ENCODE data around the gene TRIM50.
"Not testable (repeated sequence)": the region's sequence is repeated elsewhere in the genome, so short reads cannot be mapped to it uniquely, and the experiment has no call there.

The TRIM50 gene

GRCh38 chr7:73327922-73328321 is at the start of gene TRIM50, which contains the start of gene FKBP6:
Gene TRIM50, minus strand, starts transcription at chr7:73328082. Its CDS starts 3,295 bp downstream, at chr7:73324787.
Gene FKBP6, plus strand, starts transcription at chr7:73328161. Its CDS starts 268 bp downstream, at chr7:73328429.
- H4K20me1 ChIP-seq (ENCODE audit: insufficient read depth, low read length); H3K4me3 ChIP-seq (ENCODE audit: low read length); H2AFZ ChIP-seq (ENCODE audit: low read length); H3K27ac ChIP-seq (ENCODE audit: low read length); H3K27me3 ChIP-seq (replicated peaks; ENCODE audit: insufficient read depth, low read length); DNase-seq; H3K9me3 ChIP-seq (replicated peaks; ENCODE audit: insufficient read depth, low read length); H3K79me2 ChIP-seq (ENCODE audit: low read length); H3K4me2 ChIP-seq (ENCODE audit: low read depth, low read length); H3K9me2 ChIP-seq (replicated peaks; ENCODE audit: insufficient read depth, low read length); H3F3A ChIP-seq (ENCODE audit: insufficient read depth, low read length); H3K9ac ChIP-seq (ENCODE audit: low read length); H3K36me3 ChIP-seq (replicated peaks; ENCODE audit: insufficient read depth, low read length): not testable (repeated sequence)
- H3K4me1 ChIP-seq (ENCODE audit: low read length) = peaks cover 16% of the 10 kb centered on the region

DNA sequence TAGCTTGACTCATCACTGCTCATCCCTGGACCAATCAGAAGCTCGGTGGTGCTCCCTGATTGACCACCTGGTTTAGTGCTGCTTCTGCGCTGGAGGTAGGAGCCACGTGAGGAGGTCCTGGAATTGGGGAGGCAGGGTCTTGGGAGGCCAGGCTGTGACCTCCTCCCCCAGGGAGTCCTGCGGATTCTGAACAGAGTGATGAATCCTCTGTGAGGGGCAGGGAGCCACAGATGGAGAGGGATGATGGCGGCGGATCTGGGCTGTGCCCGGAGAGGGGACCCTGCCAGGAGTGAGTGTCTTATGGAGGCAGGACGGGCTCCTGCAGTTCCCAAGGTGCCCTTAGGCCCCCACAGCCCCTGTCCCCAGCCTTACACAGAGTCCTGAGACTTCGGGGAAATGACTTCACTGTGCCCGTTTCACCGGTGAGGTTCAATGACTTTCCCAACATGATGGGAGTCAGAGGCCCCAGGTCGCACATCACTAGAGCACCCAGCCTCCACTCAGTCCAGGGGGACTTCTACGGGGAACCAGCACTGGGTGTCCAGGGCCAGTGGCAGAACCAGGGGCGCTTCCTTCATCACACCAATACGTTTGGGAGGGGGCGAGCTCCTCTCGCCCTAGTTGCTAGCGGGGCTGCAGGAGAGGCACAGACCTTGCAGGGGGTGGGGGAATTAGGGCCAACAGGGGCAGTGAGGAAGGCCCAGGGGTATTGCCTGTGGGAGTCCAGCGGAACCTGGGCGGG is 49.0 kb upstream of the TRIM50 start:
- Histone ChIP-seq H4K20me1 (ENCODE audit: insufficient read depth, low read length) (no peaks in the 10 kb centered on the region), H3K9ac (ENCODE audit: low read length) (no peak overlapping the region), H3K79me2 (ENCODE audit: low read length) (no peaks in the 10 kb centered on the region), H3K4me3 (ENCODE audit: low read length) (no peak overlapping the region), H3K36me3 (replicated peaks; ENCODE audit: insufficient read depth, low read length) (no peaks in the 10 kb centered on the region), H3K9me2 (replicated peaks; ENCODE audit: insufficient read depth, low read length) (no peaks in the 10 kb centered on the region), H3F3A (ENCODE audit: insufficient read depth, low read length) (no peaks in the 10 kb centered on the region), H3K9me3 (replicated peaks; ENCODE audit: insufficient read depth, low read length) (no peaks in the 10 kb centered on the region), H3K27ac (ENCODE audit: low read length) (no peak overlapping the region), H3K27me3 (replicated peaks; ENCODE audit: insufficient read depth, low read length) (no peaks in the 10 kb centered on the region), H2AFZ (ENCODE audit: low read length) (no peak overlapping the region), H3K4me1 (ENCODE audit: low read length) (no peaks in the 10 kb centered on the region), H3K4me2 (ENCODE audit: low read depth, low read length) (no peak overlapping the region)
- no peak for DNase-seq
- no peak for TF ChIP-seq EZH2phosphoT487 (IDR thresholded peaks at IDR 0.05; ENCODE audit: low read length)
- TF ChIP-seq EZH2 (optimal IDR thresholded peaks at IDR 0.05; ENCODE audit: low read depth, low read length) = no peak

- not testable (repeated sequence) for H3K4me2 ChIP-seq (ENCODE audit: low read depth, low read length); H3F3A ChIP-seq (ENCODE audit: insufficient read depth, low read length); H3K36me3 ChIP-seq (replicated peaks; ENCODE audit: insufficient read depth, low read length); H3K9me3 ChIP-seq (replicated peaks; ENCODE audit: insufficient read depth, low read length); DNase-seq; H3K9me2 ChIP-seq (replicated peaks; ENCODE audit: insufficient read depth, low read length); H3K4me3 ChIP-seq (ENCODE audit: low read length); H3K9ac ChIP-seq (ENCODE audit: low read length); H2AFZ ChIP-seq (ENCODE audit: low read length); H4K20me1 ChIP-seq (ENCODE audit: insufficient read depth, low read length); H3K27ac ChIP-seq (ENCODE audit: low read length); H3K4me1 ChIP-seq (ENCODE audit: low read length); H3K79me2 ChIP-seq (ENCODE audit: low read length); H3K27me3 ChIP-seq (replicated peaks; ENCODE audit: insufficient read depth, low read length)
Measured at GRCh38 chr7:73376262-73376661, 48.4 kb upstream of the TRIM50 start.

DNA sequence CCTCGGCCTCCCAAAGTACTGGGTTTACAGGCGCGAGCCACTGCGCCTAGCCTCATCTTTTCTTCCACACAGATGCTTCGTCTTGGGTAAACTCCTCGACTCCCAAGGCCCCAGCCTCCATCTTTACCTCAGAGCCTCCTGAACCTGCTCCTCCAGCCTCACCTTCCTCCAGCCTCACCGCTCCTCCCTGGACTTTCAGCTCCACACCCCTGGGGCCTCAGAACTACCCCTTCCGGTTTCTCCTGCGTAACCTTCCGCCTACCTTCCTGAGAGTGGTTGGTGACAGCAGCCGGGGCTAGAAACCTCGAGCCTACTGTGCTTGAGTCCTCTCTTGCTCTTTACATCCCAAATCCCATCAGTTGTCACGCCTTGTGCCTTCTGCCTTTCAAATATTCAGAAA is 45.9 kb upstream of the TRIM50 start:
- Histone ChIP-seq H3K36me3 (replicated peaks; ENCODE audit: insufficient read depth, low read length) (no peaks in the 10 kb centered on the region), H3K79me2 (ENCODE audit: low read length) (no peaks in the 10 kb centered on the region), H2AFZ (ENCODE audit: low read length) (no peak overlapping the region), H3K9me3 (replicated peaks; ENCODE audit: insufficient read depth, low read length) (no peaks in the 10 kb centered on the region), H3K4me2 (ENCODE audit: low read depth, low read length) (no peak overlapping the region), H4K20me1 (ENCODE audit: insufficient read depth, low read length) (no peaks in the 10 kb centered on the region), H3K4me1 (ENCODE audit: low read length) (no peaks in the 10 kb centered on the region), H3K9ac (ENCODE audit: low read length) (no peak overlapping the region), H3K27ac (ENCODE audit: low read length) (no peak overlapping the region), H3K9me2 (replicated peaks; ENCODE audit: insufficient read depth, low read length) (no peaks in the 10 kb centered on the region), H3F3A (ENCODE audit: insufficient read depth, low read length) (no peaks in the 10 kb centered on the region), H3K27me3 (replicated peaks; ENCODE audit: insufficient read depth, low read length) (no peaks in the 10 kb centered on the region), H3K4me3 (ENCODE audit: low read length) (no peak overlapping the region)
- TF ChIP-seq EZH2phosphoT487 (IDR thresholded peaks at IDR 0.05; ENCODE audit: low read length) (no peak), CTCF (IDR thresholded peaks at IDR 0.05; ENCODE audit: low read length) (no peak), EZH2 (optimal IDR thresholded peaks at IDR 0.05; ENCODE audit: low read depth, low read length) (no peak)
- DNase-seq = no peak

Data from MM.1S (cell line).